Stimulated activated CD4-positive, alpha-beta T cell treated with anti-CD3 and anti-CD28 coated beads, Interleukin-15, amount 100 ng/mL, for 48 hours (primary cell): Measurements from ENCODE around the gene CDH2.

ENCODE experiments used
- DNase-seq, 2 donors: peaks; one replicate each; pipeline ENCODE4 v3.0.0-alpha.2; 2020; ENCODE audit warnings: low read depth in 2 of 2

CDH2 gene

DNA sequence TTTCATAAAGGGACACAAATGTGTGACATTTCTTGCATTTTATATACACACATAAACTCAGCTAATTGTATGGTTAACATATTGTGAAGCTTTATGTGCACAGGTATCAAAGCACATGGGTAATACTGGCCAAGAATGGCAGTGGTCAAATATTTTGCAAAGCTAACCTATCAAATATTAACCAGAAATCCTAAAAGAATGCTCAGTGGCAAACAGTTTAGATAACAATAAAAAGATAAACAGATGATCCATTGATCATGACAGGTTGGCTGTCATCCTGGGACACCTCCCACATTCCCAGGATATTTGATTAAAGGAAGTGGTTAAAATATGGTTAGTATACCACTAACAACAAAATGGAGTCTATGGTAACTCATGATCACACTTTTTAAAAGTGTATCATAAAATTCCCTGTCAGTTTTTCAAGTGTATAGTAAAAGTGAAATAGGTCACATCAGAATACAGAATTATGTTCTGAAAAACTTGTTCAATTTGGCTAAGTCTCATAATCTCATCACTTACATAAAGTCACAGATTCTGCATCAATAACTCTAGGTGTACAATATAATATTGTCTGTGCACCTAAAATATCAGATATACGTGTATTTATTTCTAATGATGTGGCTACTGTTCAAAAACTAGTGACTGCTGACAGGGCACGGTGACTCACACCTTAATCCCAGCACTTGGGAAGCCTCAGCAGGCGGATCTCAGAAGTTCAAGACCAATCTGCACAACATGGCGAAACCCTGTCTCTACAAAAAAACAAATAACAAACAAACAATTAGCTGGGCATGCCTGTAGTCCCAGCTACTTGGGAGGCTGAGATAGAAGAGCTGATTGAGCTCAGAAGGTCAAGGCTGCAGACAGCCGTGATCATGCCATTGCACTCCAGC is 48.9 kb downstream of the CDH2 start:
- DNase-seq, result no peak

DNA sequence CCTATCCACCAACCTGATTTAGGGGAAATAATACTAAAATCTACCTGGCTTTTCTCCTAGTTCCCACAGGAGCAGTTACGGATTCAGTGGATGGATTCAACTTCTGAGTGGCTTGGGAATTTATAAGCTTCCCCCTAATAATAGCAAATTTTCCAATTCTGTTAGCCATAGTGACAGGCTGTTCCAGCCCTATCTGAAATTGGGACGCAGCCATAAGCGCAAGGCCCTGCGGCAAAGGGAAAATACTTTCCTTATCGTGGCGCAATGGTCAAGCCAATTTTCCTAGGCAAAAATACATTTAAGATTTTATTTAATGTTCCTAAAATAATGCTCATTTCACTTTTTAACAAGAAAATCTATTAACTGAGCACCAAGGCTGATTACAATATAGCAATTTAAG is 49.7 kb downstream of the CDH2 start:
- no peak for DNase-seq

DNA sequence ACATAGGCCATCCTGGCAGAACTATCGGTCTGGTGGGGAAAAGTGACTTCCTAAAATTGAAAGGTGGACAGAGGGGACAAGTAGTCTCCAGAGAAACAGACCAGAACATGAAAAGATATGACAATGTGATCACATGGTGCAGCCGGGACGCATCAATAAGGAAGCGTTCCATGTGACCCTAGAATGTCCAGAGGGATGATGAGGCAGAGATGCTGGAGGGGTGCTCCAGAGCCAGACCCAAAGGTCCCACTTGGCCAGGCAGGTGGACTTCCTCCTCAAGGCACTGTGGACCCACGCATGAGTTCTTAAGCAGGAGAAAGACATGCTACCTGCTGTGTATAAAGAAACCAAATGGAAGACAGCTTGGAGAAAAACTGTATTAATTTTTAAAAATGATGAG is 50.2 kb downstream of the CDH2 start:
- DNase-seq, result no peak

DNA sequence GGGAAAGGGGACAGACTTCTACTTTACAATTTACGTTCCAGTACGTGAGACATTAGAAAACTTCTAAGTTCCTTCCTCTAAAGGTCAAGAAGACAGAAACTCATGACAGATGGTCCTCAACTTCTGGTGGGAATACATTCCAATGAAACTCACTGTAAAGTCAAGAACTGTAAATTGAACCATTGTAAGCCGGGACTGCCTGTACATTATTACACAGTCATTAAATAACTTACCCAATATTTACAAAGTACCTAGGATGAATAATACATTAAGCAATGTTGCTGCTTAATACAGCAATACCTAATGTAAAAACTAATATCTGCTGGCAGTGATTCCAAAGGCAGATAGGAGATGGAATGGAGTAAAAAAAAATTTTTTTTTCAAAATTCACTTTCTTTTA is 51.9 kb downstream of the CDH2 start:
- no peak for DNase-seq

DNA sequence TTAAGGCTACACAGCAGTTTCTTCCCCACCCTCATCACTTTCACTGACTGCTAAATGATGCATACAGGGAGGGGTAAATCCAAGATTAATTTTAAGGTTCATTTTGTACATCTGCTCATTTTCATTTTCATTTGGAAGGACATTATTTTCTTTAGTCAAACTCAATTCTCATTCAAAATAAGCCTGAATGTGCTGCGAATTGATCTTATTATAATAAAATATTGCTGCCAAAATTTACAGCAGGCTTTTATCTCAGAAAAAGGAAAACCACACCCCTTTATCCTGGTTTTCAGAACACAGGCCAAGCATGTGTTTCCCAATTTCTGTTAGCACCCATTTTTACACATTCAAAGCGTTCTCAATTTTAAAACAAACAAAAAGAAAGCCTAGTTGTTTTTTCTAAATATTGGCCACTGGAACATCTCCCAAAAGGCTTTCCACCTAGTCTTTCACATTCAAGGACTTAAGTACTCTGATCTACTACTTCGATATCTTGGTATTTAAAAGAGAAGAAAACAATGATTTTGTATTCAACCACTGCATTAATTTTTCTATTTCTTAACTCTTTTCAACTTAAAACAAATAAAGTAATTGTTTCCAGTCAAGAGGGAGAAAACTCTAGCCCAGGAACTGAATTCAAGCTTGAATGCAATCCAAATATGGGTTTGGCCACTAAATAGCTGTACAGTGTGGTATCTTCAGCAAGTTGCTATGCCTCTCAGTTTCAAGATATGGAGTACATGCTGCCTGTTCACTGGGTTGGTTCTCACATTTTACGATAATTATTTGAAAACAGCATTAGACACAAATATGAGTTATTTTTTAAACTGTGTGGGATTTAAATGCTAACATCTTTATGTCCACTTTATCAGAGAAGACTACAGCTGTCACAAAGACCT is 52.5 kb downstream of the CDH2 start:
- no peak for DNase-seq

DNA sequence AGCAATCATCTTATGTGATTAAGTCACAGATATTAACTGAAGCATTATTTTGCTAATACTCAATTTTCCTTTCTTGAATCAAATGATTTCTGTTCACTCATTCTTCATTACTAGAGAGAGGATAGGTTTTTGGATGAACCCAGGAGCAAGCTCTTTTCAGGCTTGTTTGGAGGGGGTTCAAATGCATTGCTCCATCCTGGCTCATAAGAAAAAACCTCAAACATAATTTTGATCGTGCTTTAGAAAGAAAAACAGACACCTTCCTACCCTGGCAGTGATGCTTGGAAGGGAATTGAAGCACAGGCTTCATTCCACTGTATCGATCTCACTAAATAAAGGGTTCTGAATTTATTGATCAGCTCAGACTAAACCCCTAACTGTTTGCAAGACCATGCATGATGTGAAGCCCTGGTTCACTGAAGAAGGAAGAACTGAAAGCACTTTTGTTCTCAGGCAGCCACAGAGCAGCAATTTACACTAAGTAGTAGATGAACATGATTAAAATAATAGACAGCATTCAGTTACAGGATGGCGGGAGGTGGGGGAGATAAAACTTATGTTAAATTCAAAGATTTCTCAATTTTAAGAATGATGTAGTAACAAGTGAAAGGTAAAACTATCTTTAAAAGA is 53.4 kb downstream of the CDH2 start:
- no peak for DNase-seq

DNA sequence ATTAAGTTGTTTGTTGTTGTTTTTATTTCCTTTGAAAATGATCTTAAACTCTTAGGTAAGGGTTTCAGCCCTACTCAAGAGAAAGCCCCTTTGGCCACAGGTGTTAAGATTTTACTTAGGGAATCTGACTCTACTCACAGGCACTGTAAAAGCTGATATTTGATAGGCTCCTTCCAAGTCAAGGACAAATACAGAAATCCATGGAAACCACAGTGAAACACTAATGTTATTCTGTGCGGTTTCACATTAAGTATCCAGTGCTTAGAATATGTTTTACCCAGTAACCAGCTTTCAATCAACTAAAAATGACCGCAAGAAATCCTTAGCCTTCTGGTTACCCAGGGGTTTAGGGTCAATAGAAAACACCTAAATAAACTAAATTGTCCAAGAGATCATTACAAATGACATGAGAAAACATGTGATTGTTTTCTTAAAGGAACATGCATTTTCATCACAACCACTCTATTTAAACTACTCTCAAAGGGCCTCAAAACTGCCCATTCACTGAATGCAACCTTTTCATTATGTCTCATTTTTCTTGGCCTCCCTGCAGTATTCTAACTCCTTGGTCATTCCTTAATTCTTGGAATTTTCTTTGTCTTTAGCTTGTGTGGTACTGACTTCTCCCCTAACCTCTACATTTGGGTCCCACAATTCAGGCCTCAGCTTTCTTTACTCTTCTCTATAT is 56.0 kb downstream of the CDH2 start:
- no peak for DNase-seq

DNA sequence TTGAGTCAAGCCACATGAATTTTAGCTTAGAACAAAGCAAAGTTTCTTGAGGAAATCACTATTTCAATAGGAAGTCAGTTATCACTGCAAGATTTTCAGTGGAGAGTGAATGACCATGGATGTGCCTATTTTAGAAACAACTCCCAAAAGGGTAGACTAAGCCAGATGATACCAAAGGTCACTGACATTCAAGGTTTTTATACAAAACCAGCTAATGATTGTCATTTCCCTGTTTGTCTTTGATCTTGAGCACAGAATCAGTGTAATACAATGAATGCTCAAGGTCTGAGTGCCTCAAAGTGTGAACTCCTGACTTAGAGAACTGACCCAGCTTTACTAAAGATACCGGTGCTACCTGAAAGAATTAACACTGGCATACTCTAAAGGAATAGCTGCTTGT is 60.5 kb downstream of the CDH2 start:
- DNase-seq, result no peak

DNA sequence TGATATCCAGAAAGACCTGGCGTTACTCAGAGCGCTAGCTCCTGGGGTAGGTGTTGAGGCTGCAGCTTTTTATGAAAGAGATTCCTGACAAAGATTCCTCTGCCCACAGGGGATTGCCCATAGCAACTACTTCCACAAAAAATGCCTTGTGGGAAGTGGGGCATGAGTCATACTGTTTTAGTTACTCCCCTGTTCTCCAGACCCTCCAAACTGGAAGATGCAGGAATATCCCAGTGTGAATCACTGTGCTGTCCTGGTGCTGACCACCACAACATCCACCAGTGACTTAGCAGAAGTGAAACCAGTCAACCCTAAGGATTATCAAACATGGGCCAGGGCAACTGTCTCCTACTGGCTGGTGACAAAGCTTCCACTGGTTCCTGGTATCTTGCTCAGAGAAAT is 61.8 kb downstream of the CDH2 start:
- no peak for DNase-seq

DNA sequence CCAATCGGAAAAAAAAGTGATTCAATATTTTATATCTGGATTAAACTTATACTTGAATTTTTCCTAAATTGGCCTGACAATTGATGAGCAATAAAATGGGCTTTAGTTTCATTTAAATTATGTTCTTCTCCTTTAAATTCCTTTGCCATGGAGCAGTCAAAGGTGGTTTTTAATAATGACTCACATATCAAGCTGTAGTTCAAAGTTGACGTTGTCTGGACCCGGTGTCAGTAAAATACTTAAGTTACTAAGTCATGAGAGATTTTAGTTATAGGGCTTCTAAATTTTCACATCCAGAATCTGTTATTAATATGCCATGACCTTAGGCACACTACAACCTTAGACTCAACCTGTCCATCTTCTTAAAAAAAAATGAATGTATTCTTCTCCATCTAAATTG is 62.5 kb downstream of the CDH2 start:
- DNase-seq, result no peak

DNA sequence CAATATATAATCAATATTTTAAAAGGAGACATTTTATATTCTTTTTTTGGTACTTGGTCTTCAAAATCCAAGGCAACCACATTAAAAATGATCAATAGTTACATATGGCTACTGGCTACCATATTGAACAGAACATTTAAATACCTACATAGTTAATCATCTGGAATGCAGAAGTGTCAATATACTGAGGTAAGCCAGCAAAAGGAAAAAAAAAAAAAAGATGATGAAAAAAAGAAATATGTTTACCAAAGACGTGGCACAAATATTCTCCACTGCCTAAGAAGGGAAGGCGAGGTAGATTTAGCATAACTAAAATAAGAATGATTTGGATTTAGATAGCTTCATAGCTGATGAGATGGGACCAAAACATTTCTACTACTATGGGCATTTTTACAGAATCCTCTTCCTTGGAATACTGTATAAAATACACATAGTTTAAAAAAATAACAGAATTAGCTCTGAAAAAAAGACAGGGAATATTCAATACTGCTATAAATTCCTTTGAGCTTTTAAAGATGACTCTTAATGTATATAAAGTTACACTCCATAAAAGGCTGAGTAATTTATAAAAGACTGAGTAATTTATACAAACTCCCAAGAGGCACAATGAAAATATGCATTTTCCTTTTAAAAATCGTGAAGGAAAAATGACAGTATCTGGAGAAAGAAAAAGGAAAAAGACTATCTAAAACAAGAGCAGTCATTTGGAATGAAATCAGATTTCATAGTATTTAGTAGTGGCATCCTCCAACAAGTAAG is 63.5 kb downstream of the CDH2 start:
- no peak for DNase-seq

DNA sequence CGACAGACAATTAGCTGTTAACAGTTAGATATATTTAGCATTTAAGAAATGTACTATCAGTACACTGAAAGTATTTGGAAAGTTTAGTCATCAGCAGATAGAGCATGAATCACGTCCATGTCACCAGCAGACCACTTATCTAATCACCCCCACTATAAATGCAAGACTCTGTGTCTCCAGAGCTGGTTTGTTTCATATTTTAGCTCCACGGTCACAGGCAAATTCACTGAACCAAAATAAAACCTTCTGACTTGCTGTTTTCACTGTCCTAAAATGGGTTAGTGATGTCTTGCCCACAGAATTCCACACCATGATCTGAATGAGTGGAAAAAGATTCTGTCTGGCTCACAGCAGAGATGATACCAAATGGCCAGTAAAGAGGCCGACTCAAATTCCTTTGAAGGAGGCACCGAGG is 64.9 kb downstream of the CDH2 start:
- no peak for DNase-seq

DNA sequence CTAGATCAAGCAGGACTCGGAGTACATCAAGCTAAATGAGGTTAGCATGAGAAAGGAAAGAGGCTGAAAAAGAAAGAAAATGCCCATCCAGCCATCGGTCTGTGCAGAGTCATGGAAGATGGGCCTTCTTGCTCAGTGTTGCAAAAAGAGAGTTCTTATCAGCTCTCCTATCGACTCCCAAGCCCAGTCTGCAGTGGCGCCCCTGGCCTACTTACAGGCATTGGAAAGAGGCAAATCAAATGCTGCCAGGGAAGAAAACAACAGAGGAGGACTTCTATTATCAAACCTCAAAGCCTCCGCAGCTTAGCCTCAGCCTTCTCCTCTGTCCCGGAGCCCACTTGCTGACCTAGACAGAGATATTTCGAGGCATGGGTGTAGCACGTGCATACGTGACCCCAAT is 66.0 kb downstream of the CDH2 start:
- no peak for DNase-seq

DNA sequence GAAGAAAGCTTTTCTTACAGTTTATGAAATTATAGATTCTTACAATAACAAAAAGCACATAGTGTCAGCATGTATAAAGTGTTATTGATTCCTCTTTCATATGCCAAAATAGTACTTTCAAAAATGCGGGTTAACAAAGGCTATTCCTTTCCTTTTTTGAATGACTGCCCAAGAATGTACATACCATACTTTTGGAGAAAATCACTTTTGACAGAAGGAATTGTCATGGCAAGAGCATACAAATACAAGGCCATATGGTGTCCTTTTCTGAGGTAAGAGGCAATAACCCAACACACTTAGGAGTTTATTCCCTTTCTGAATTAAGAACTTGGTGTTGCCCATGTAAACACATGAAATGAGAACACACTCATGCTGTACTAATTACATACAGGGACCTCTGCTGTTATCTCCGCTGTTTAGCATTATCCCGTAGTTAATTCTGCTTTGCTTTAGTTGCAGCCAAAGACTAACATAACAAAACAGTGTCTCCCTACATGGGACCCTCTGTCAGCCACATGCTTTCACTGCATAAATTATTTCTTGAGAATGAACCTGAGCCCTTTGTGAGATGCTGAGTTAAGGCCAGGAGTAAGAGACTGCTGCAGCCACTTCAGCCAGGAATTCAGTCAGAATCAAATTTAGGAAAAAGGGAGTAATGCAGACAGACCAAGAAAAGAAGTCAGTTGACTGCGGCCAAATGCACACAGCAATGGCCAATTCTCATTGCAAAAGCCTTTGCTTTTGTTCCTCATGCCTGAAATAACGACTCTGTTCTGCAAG is 67.0 kb downstream of the CDH2 start:
- no peak for DNase-seq

DNA sequence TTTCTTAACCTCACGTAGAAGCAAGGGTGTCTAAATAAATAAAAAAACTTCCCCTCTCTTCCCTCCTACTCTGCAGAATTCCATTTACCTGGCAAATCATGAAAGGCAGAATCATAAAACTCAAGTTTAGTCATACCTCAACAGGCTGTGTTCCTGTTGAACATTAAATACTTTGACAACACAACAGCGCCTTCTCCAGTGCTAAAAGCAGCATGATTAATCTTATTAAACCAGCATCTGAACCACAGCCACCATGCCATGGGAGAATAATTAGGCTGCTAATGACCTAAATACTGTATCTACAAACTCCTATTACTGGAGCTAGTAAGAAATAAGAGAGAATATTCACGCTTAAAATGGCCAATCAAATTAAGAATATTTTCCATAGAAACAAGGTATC is 68.1 kb downstream of the CDH2 start:
- DNase-seq, result no peak

DNA sequence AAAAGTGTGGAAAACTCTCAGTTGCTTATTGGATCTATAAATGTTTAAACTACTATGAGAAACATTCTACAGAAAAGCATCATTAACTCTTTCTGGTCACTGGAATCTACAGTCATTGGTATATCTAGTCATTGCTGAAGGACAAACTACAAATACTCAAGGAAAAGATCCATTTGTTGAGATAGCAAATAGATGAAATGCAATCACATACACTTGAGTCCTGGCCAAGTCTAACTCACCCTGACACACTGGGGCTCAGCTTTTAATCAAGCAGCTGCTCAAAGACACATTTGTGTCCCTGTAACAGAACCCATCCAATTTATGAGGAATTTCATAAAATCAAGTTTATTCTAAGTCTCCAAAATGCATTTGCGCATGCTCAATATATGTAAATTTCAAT is 68.7 kb downstream of the CDH2 start:
- no peak for DNase-seq

DNA sequence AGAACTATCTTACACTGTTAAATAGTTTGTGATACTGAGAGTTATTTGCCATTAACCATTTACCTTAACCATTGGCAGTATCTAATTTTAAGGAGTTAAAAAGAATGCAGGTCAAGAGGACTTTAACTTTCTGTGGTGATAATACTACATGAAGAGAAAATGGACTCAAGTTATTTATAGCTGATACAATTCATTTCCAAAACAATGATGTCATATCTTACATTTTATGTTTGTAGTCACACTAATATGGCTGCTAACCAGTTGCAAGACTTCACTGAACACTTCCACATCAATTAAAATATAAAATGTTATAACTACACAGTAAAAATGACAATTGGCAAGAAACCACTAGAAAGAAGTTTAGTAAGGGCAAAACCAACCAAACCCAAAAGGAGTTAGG is 77.7 kb downstream of the CDH2 start:
- no peak for DNase-seq

DNA sequence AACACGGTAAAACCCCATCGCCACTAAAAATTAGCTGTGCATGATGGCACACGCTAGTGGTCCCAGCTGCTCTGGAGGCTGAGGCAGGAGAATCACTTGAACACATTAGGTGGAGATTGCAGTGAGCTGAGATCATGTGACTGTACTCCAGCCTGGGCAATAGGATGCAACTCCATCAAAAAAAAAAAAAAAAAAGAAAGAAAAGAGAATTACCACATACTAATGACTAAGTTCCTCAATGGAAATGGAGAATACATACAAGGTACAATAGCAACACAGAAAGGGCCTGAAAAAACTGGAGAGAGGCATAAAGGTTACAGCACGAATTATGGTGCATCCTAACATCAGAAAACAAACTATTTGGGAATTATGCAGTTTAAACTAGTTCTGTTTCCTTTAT is 81.3 kb downstream of the CDH2 start:
- DNase-seq, result no peak

DNA sequence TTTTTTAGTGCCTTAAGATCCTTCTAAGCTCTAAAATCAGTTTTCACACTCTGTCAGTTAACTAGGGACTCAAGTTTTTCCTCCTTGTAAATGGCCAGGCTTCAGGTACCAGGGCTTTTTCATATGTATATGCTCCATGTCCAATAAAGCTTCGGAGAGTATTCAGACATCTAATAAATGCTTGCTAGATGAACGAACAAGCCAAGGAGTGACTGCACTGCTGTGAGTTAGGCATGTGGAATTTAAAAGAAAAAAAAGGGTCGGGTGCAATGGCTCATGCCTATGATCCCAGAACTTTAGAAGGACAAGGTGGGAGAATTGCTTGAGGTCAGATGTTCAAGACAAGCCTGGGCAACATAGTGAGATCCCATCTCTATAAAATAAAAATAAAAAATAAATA is 81.9 kb downstream of the CDH2 start:
- DNase-seq, result no peak

DNA sequence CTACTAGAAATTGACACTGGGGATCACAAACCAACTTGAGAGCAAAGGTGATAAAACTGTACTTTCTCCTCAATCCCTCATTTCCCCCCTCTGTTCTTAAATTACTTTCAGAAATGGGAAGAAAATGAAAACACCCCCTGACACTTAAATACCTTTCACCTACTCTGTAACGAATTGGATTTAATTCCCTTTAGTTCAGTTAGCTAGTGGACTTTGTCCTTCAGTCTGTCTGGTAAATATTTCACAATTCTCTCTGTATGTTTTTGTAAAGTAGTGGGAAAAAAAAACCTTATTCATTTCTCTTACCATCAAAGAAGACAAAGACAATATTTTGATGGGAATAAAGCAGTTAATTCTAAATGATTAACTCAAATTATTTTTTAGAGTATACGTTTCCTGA is 85.7 kb downstream of the CDH2 start:
- no peak for DNase-seq
